Femur (tissue), 1 donor: ENCODE data around the gene ATP6V1G2.

ENCODE experiments used
- DNase-seq: peaks from one replicate; pipeline ENCODE4 v3.0.0-alpha.2; 2017

The ATP6V1G2 gene

GRCh38 chr6:31575335-31575901, 29.0 kb upstream of the ATP6V1G2 start, which contains the start of gene TNF:
TNF (plus strand) TSS chr6:31575565; CDS start chr6:31575742, 177 bp downstream.
- DNase-seq: peak; percentile 66

- no peak for DNase-seq
These were observed 28.0 kb upstream of the ATP6V1G2 start for GRCh38 chr6:31574106-31575061.

GRCh38 chr6:31573239-31574105, 27.1 kb upstream of the ATP6V1G2 start:
- no peak for DNase-seq

GRCh38 chr6:31572041-31572911, 25.9 kb upstream of the ATP6V1G2 start, which contains the start of gene LTA:
LTA (plus strand) TSS chr6:31572289; CDS start chr6:31572743, 454 bp downstream.
- DNase-seq: no peak

GRCh38 chr6:31569861-31570536, 23.6 kb upstream of the ATP6V1G2 start:
- no peak for DNase-seq

GRCh38 chr6:31568537-31568961, 22.1 kb upstream of the ATP6V1G2 start:
- no peak for DNase-seq

- DNase-seq: no peak
These were observed 21.3 kb upstream of the ATP6V1G2 start for GRCh38 chr6:31567531-31568370.

- DNase-seq: no peak
These were observed 14.3 kb upstream of the ATP6V1G2 start for GRCh38 chr6:31560697-31561058.

GRCh38 chr6:31559958-31560696, 13.7 kb upstream of the ATP6V1G2 start:
- peak; percentile 63 for DNase-seq

GRCh38 chr6:31559606-31559957, 13.2 kb upstream of the ATP6V1G2 start:
- no peak for DNase-seq

- no peak for DNase-seq
These were observed 12.5 kb upstream of the ATP6V1G2 start for GRCh38 chr6:31558631-31559500.

- DNase-seq: no peak
These were observed 11.9 kb upstream of the ATP6V1G2 start for GRCh38 chr6:31558318-31558625.

GRCh38 chr6:31557443-31558317, 11.3 kb upstream of the ATP6V1G2 start:
- DNase-seq: no peak

GRCh38 chr6:31556307-31556706, 9.9 kb upstream of the ATP6V1G2 start:
- DNase-seq: no peak

GRCh38 chr6:31551371-31551770, 5.0 kb upstream of the ATP6V1G2 start:
- DNase-seq: peak; percentile 59

- DNase-seq: no peak
These were observed 2.1 kb upstream of the ATP6V1G2 start for GRCh38 chr6:31548544-31548873.

GRCh38 chr6:31547727-31548543, 1.5 kb upstream of the ATP6V1G2 start:
- no peak for DNase-seq
